ENCODE results near the gene NEU4.
A peak's percentile ranks its signal among the peaks of the same experiment; 100 is the strongest.

- TF ChIP-seq CTCF (IDR thresholded peaks at IDR 0.05) (peak in 3 of 5 experiments; percentile 21 to 34 (median 21)), POLR2A (IDR thresholded peaks at IDR 0.05) (no peak)
These were observed 35.2 kb downstream of the NEU4 start for GRCh38 chr2:241844066-241844728.

Measured in transverse colon (tissue), 3 donors.